GM12878 (cell line): ENCODE data around the gene ETFRF1. TPM values are rescaled to one million over a fixed set of nuclear protein-coding genes. Genes with fewer than 3 reads are reported as not detected.
A peak's percentile ranks its signal among the peaks of the same experiment; 100 is the strongest.

Source experiments
- ATAC-seq: fragments of 200-7000 bp; cut with Tn5 transposase; 3 replicates; pipeline ENCODE4 v1.9.1; 2020; ENCODE audit warnings: mild to moderate bottlenecking, moderate library complexity
- BruUV-seq: library from RNA; stranded (reverse); fragments of 400-500 nt; replicated peaks from 2 replicates; lab custom pipeline; 2021; lab: Mats Ljungman, UMichigan
- CTCF ChIA-PET: fragments of 300-600 bp; sonication (Branson Sonifier 250); formaldehyde crosslinking; extraction: SDS; loops from one replicate; lab custom pipeline; 2021; ENCODE audit warnings: inconsistent platforms; lab: Yijun Ruan, JAX
- POLR2A ChIA-PET: fragments of 350-600 bp; formaldehyde crosslinking; extraction: SDS; loops from one replicate; lab custom pipeline; 2021; ENCODE audit warnings: inconsistent platforms; lab: Charles Lee
- RAD21 ChIA-PET: fragments of 300-600 bp; sonication (Branson Sonifier 250); formaldehyde crosslinking; loops from one replicate; lab custom pipeline; 2023; ENCODE audit warnings: antibody characterized with exemption; ENCODE audit not compliant: unreplicated experiment; lab: Charles Lee
- SMC1A ChIA-PET: fragments of 300-600 bp; sonication (Branson Sonifier 250); formaldehyde crosslinking; loops from one replicate; lab custom pipeline; 2023; ENCODE audit not compliant: unreplicated experiment, uncharacterized antibody; lab: Charles Lee
- DNase-seq: peaks from one replicate; pipeline ENCODE4 v3.0.0-alpha.2; 2011; ENCODE audit warnings: low read depth, low spot score
- FAIRE-seq: peaks from 3 replicates; lab custom pipeline; 2011; peaks lifted over from hg19 to GRCh38; lab: Jason Lieb, UNC
- H2AFZ ChIP-seq: 2 replicates; pipeline ENCODE4 v1.6.0; 2011; ENCODE audit warnings: low read depth, low read length, control low read depth; ENCODE audit not compliant: control insufficient read depth
- H3K27ac ChIP-seq: 2 replicates; pipeline ENCODE4 v1.5.1; 2011; ENCODE audit warnings: control low read depth; ENCODE audit not compliant: control insufficient read depth, insufficient read depth
- H3K27me3 ChIP-seq, 2 experiments: replicated peaks in 1 of 2; 2 replicates each; pipeline versions ENCODE4 v1.6.0 to v1.6.1; 2011; ENCODE audit warnings: low read length in 1 of 2; ENCODE audit not compliant: control insufficient read depth in 2 of 2, insufficient read depth in 2 of 2
- H3K36me3 ChIP-seq, 2 experiments: 2 replicates each; pipeline ENCODE4 v1.5.1; 2011; ENCODE audit warnings: low read length in 1 of 2; ENCODE audit not compliant: control insufficient read depth in 2 of 2, insufficient read depth in 2 of 2
- H3K4me1 ChIP-seq: 2 replicates; pipeline ENCODE4 v1.6.1; 2011; ENCODE audit warnings: mild to moderate bottlenecking, low read length, moderate library complexity, mixed read lengths; ENCODE audit not compliant: control insufficient read depth, insufficient read depth
- H3K4me2 ChIP-seq: 2 replicates; pipeline ENCODE4 v1.6.0; 2011; ENCODE audit warnings: control low read depth; ENCODE audit not compliant: control insufficient read depth, insufficient read depth
- H3K4me3 ChIP-seq: fragments of 200-600 bp; sonication (generic); 2 replicates; pipeline ENCODE4 v1.5.1; 2016
- H3K79me2 ChIP-seq: 2 replicates; pipeline ENCODE4 v1.6.0; 2011; ENCODE audit warnings: low read length; ENCODE audit not compliant: control insufficient read depth, insufficient read depth
- H3K9ac ChIP-seq: 2 replicates; pipeline ENCODE4 v1.8.0; 2011; ENCODE audit warnings: low read length, control low read depth, mixed read lengths; ENCODE audit not compliant: control insufficient read depth, insufficient read depth
- H3K9me3 ChIP-seq: replicated peaks from 3 replicates; pipeline ENCODE4 v1.5.1; 2011; ENCODE audit warnings: mild to moderate bottlenecking, low read length; ENCODE audit not compliant: control insufficient read depth, insufficient read depth
- H4K20me1 ChIP-seq: 2 replicates; pipeline ENCODE4 v1.6.0; 2011; ENCODE audit not compliant: control insufficient read depth, insufficient read depth
- CBX3 ChIP-seq: fragments of 200-600 bp; sonication (generic); IDR thresholded peaks from 2 replicates; pipeline ENCODE4 v1.6.1; 2016; ENCODE audit warnings: low read depth, borderline replicate concordance
- EGR1 ChIP-seq, 2 experiments: IDR thresholded peaks; 1 replicate in 1 of 2; 2 replicates in 1 of 2; pipeline ENCODE4 v1.6.1; 2011 to 2012; ENCODE audit warnings: low read depth in 2 of 2, low read length in 2 of 2, borderline replicate concordance in 1 of 2, mild to moderate bottlenecking in 1 of 2, moderate library complexity in 1 of 2
- GATAD2B ChIP-seq: fragments of 450-650 bp; conservative IDR thresholded peaks from 2 replicates; pipeline ENCODE4 v1.6.1; 2017; ENCODE audit warnings: low read depth, mild to moderate bottlenecking, moderate library complexity
- HDAC2 ChIP-seq: fragments of 200-600 bp; sonication (generic); IDR thresholded peaks from 2 replicates; pipeline ENCODE4 v1.6.1; 2017
- IKZF2 ChIP-seq, 2 experiments: fragments of 450-650 bp; IDR thresholded peaks; 2 replicates each; pipeline ENCODE4 v1.6.1; 2017; ENCODE audit warnings: mild to moderate bottlenecking in 2 of 2, moderate library complexity in 2 of 2
- JUND ChIP-seq: IDR thresholded peaks from 2 replicates; pipeline ENCODE4 v1.6.1; 2012; ENCODE audit warnings: low read depth, mild to moderate bottlenecking, low read length, improper control_type of control experiment, moderate library complexity
- MXI1 ChIP-seq: fragments of 150-350 bp; IDR thresholded peaks from 2 replicates; pipeline ENCODE4 v1.6.1; 2011; ENCODE audit warnings: low read depth, mild to moderate bottlenecking, inconsistent platforms, low read length, improper control_type of control experiment
- NBN ChIP-seq: fragments of 450-650 bp; IDR thresholded peaks from 2 replicates; pipeline ENCODE4 v1.6.1; 2016
- NR2C1 ChIP-seq: fragments of 450-650 bp; IDR thresholded peaks from 2 replicates; pipeline ENCODE4 v1.6.1; 2017; ENCODE audit warnings: antibody characterized with exemption, mild to moderate bottlenecking, moderate library complexity
- PAX8 ChIP-seq: fragments of 450-650 bp; IDR thresholded peaks from 2 replicates; pipeline ENCODE4 v1.6.1; 2017; ENCODE audit warnings: mild to moderate bottlenecking, moderate library complexity
- RB1 ChIP-seq: fragments of 450-650 bp; formaldehyde crosslinking; IDR thresholded peaks from 2 replicates; pipeline ENCODE4 v1.6.1; 2017; ENCODE audit warnings: mild to moderate bottlenecking, borderline replicate concordance
- RELA ChIP-seq: fragments of 450-650 bp; IDR thresholded peaks from 2 replicates; pipeline ENCODE4 v1.8.0; 2014; ENCODE audit warnings: borderline replicate concordance; ENCODE audit not compliant: partially characterized antibody
- SMAD5 ChIP-seq: IDR thresholded peaks from 2 replicates; pipeline ENCODE4 v1.6.1; 2016; ENCODE audit warnings: antibody characterized with exemption, low read depth
- TCF12 ChIP-seq: IDR thresholded peaks from 2 replicates; pipeline ENCODE4 v1.6.1; 2011; ENCODE audit warnings: low read depth, mild to moderate bottlenecking, low read length
- TCF3 ChIP-seq: IDR thresholded peaks from 2 replicates; pipeline ENCODE4 v1.6.1; 2012; ENCODE audit warnings: low read depth, mild to moderate bottlenecking, low read length, borderline replicate concordance; ENCODE audit not compliant: insufficient read depth
- YY1 ChIP-seq: IDR thresholded peaks from 2 replicates; pipeline ENCODE4 v1.6.1; 2011; ENCODE audit warnings: low read depth, mild to moderate bottlenecking, low read length
- ZNF217 ChIP-seq: fragments of 450-650 bp; IDR thresholded peaks from 2 replicates; pipeline ENCODE4 v1.6.1; 2017; ENCODE audit warnings: antibody characterized with exemption, mild to moderate bottlenecking
- WGBS: methylation state at CpG from one replicate; pipeline ENCODE4 v1.1.6; 2016; ENCODE audit warnings: low lambda C conversion rate; ENCODE audit not compliant: insufficient replicate concordance, insufficient coverage; ENCODE audit errors: missing lambda C conversion rate; 5-methylcytosine and 5-hydroxymethylcytosine counted together
- in situ Hi-C: fragments of 300-500 bp; cut with MboI; formaldehyde crosslinking; loops from 9 replicates; pipeline ENCODE4 v1.14.3; 2018; ENCODE audit warnings: mixed read lengths
- intact Hi-C: fragments of 100-400 bp; cut with micrococcal nuclease; formaldehyde crosslinking; loops from one replicate; pipeline ENCODE4 v1.14.2; 2022; ENCODE audit not compliant: unreplicated experiment
- polyA plus RNA-seq, 11 experiments: library from polyadenylated mRNA; depleted of rRNA in 4 of 11; unstranded in 6 of 11; stranded (reverse) in 5 of 11; fragments of >200 nt; fragmentation: Nextera tagmentation in 4 of 11; fragmentation: Illumina TruSeq in 1 of 11; extraction: Ambion mirVana in 4 of 11; extraction: Trizol in 1 of 11; gene quantifications; 1 replicate in 1 of 11; 2 replicates in 10 of 11; pipeline versions ENCODE4 v1.2.1 to v1.2.3, GENCODE V29; 2011 to 2016; ENCODE audit warnings: inconsistent platforms in 2 of 11, missing spikeins in 2 of 11, low read depth in 1 of 11
- total RNA-seq, 4 experiments: library from RNA; depleted of rRNA in 3 of 4; stranded (reverse); fragments of >200 nt in 3 of 4; fragmentation: Illumina TruSeq in 1 of 4; extraction: Trizol in 1 of 4; gene quantifications; 2 replicates each; pipeline versions ENCODE4 v1.2.1 to v1.2.3, GENCODE V29; 2013 to 2021
- TF ChIP-seq, protein P1 (sequence below): fragments of 450-650 bp; IDR thresholded peaks from 2 replicates; pipeline ENCODE4 v1.6.1; 2016; ENCODE audit warnings: mild to moderate bottlenecking
- TF ChIP-seq, protein P2 (sequence below): fragments of 450-650 bp; IDR thresholded peaks from 2 replicates; pipeline ENCODE4 v1.6.1; 2017; ENCODE audit warnings: antibody characterized with exemption, mild to moderate bottlenecking, moderate library complexity
- TF ChIP-seq, protein P3 (sequence below): IDR thresholded peaks from 2 replicates; pipeline ENCODE4 v1.6.1; 2012; ENCODE audit warnings: low read depth, low read length, improper control_type of control experiment

Gene ETFRF1
- total and polyA plus RNA-seq, 10 of the 15 experiments (the other 5 are each of a cell fraction or from before 2014, with no cell fraction given), result 9.9 to 59.6 (median 26.2) TPM

DNA sequence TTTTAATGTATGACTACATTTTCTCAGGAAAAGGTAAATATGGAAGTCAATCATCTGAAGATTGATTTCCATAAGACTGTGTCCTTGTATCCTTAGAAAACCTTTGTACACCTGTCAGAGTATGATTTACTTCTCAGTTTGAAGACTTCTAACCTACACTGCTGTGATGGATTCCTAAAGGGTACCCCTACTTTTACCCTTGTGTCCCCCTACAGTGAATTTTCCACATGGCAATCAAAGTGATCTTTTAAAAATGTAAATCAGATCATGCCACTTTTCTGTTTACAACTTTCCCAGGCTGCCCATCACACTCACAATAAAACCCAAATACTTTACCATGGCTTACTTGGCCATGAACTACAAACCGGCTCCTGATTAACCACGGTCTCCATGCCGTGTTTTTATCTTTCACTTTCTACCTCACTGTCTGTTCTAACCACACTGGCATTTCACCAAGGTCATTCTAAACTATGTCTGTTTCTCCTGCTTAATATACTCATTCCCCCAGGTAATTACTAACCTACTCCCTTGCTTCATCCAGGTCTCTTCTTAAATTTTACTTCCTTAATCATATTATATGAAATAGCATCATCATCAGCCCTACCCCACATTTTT is 8.1 kb upstream of the ETFRF1 start (continued):
- no peak for TF ChIP-seq NR2C1
- no peak for TF ChIP-seq RB1
- no peak for TF ChIP-seq JUND
- TF ChIP-seq GATAD2B, result no peak
- peak; percentile 37; the same call in 1 of the 2 replicates for TF ChIP-seq NBN
- TF ChIP-seq, protein P1, sequence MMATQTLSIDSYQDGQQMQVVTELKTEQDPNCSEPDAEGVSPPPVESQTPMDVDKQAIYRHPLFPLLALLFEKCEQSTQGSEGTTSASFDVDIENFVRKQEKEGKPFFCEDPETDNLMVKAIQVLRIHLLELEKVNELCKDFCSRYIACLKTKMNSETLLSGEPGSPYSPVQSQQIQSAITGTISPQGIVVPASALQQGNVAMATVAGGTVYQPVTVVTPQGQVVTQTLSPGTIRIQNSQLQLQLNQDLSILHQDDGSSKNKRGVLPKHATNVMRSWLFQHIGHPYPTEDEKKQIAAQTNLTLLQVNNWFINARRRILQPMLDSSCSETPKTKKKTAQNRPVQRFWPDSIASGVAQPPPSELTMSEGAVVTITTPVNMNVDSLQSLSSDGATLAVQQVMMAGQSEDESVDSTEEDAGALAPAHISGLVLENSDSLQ, result no peak
- no peak for TF ChIP-seq HDAC2
- TF ChIP-seq MXI1, result no peak
- TF ChIP-seq, protein P2, sequence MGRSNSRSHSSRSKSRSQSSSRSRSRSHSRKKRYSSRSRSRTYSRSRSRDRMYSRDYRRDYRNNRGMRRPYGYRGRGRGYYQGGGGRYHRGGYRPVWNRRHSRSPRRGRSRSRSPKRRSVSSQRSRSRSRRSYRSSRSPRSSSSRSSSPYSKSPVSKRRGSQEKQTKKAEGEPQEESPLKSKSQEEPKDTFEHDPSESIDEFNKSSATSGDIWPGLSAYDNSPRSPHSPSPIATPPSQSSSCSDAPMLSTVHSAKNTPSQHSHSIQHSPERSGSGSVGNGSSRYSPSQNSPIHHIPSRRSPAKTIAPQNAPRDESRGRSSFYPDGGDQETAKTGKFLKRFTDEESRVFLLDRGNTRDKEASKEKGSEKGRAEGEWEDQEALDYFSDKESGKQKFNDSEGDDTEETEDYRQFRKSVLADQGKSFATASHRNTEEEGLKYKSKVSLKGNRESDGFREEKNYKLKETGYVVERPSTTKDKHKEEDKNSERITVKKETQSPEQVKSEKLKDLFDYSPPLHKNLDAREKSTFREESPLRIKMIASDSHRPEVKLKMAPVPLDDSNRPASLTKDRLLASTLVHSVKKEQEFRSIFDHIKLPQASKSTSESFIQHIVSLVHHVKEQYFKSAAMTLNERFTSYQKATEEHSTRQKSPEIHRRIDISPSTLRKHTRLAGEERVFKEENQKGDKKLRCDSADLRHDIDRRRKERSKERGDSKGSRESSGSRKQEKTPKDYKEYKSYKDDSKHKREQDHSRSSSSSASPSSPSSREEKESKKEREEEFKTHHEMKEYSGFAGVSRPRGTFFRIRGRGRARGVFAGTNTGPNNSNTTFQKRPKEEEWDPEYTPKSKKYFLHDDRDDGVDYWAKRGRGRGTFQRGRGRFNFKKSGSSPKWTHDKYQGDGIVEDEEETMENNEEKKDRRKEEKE, result no peak

DNA sequence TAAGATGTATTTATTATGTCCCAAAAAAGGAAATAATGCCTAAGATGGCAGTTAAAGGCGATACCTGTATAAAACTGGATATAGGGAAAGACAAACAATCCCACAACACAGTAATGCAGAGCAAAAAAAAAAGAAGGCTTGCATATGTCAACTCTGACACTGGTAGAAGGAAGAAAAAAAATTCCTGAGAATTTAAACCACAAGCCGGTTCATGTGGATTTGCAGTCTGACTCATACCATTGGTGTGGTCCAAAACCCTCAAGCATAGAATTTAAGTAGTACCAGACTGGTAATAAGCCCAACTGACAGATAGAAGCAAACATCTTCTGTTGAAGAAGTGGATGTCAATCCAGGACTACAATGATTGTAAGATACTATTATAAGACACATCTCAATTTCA is 7.3 kb upstream of the ETFRF1 start:
- no TSS peak for BruUV-seq
- POLR2A ChIA-PET, result interaction anchor here (0.6 kb wide), 1 partner anchor 36 kb away, joined by 6 read pairs; no protein-coding TSS in a partner anchor
- TF ChIP-seq ZNF217 (no peak), YY1 (no peak), RELA (no peak), TCF12 (no peak), GATAD2B (no peak), PAX8 (no peak), CBX3 (no peak), EGR1 (IDR thresholded peaks at IDR 0.05; ENCODE audit: borderline replicate concordance in 1 of 2, low read depth in 2 of 2, low read length in 2 of 2) (no peak), TCF3 (no peak), SMAD5 (no peak), IKZF2 (IDR thresholded peaks at IDR 0.05) (no peak)
- TF ChIP-seq, protein P3, sequence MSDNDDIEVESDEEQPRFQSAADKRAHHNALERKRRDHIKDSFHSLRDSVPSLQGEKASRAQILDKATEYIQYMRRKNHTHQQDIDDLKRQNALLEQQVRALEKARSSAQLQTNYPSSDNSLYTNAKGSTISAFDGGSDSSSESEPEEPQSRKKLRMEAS, result no peak

More for the DNA sequence above, 7.3 kb upstream of the ETFRF1 start:
- peaks cover 10% of the 10 kb centered on the region for H3K4me1 ChIP-seq
- no peaks in the 10 kb centered on the region for H3K79me2 ChIP-seq
- no peak overlapping the region for H3K4me3 ChIP-seq
- no peaks in the 10 kb centered on the region for H3K9me3 ChIP-seq
- CTCF ChIA-PET, result no interaction called here
- SMC1A ChIA-PET, result interaction anchor here (0.7 kb wide), 1 partner anchor 33 kb away, joined by 3 read pairs; no protein-coding TSS in a partner anchor
- H3K27me3 ChIP-seq, result no peaks in the 10 kb centered on the region
- H2AFZ ChIP-seq, result no peak overlapping the region
- 95% methylated on average over 2 of the region's 2 CpGs for WGBS
- FAIRE-seq (no peak), ATAC-seq (no peak), DNase-seq (no peak)
- intact Hi-C loops (no loop called here), in situ Hi-C loops (no loop called here)
- no peak overlapping the region for H3K27ac ChIP-seq
- H4K20me1 ChIP-seq, result no peaks in the 10 kb centered on the region
- no peak overlapping the region for H3K4me2 ChIP-seq
- H3K36me3 ChIP-seq, result no peaks in the 10 kb centered on the region
- no peak overlapping the region for H3K9ac ChIP-seq
- RAD21 ChIA-PET, result no interaction called here
